HepG2 (cell line): ENCODE data around the gene JPH4. TPM values are rescaled to one million over a fixed set of nuclear protein-coding genes. Genes with fewer than 3 reads are reported as not detected.
A peak's percentile ranks its signal among the peaks of the same experiment; 100 is the strongest.

ENCODE experiments used
- ATAC-seq: fragments of 200-7000 bp; cut with Tn5 transposase; 3 replicates; pipeline ENCODE4 v1.9.1; 2020; ENCODE audit warnings: mild to moderate bottlenecking, moderate library complexity
- BruUV-seq: library from RNA; stranded (reverse); fragments of 400-500 nt; replicated peaks from 2 replicates; lab custom pipeline; 2021; lab: Mats Ljungman, UMichigan
- CTCF ChIA-PET: fragments of 300-600 bp; formaldehyde crosslinking; extraction: SDS; loops from one replicate; lab custom pipeline; 2021; ENCODE audit warnings: low total read pairs, inconsistent platforms, low intra/inter-chr PET ratio; lab: Yijun Ruan, JAX
- POLR2A ChIA-PET: fragments of 350-600 bp; sonication (Branson Sonifier 250); formaldehyde crosslinking; loops from one replicate; lab custom pipeline; 2020; ENCODE audit warnings: antibody characterized with exemption, inconsistent platforms; lab: Yijun Ruan, JAX
- DNase-seq: peaks from one replicate; pipeline ENCODE4 v3.0.0-alpha.2; 2015; ENCODE audit warnings: low spot score
- FAIRE-seq: peaks from 3 replicates; lab custom pipeline; 2011; peaks lifted over from hg19 to GRCh38; lab: Jason Lieb, UNC
- H2AFZ ChIP-seq: one replicate; pipeline ENCODE4 v1.6.1; 2011; ENCODE audit warnings: low read length, inconsistent platforms
- H3K27ac ChIP-seq: fragments of 300-600 bp; 3 replicates; pipeline ENCODE4 v1.8.0; 2011; ENCODE audit warnings: mixed run types, mild to moderate bottlenecking, mixed read lengths, low read length, inconsistent platforms; ENCODE audit not compliant: insufficient read depth; ENCODE audit errors: extremely low read length
- H3K27me3 ChIP-seq, 2 experiments: fragments of 200-600 bp in 1 of 2; 2 replicates in 1 of 2; 3 replicates in 1 of 2; pipeline versions ENCODE4 v1.6.0 to v1.8.0; 2011; ENCODE audit warnings: low read length in 2 of 2, mild to moderate bottlenecking in 2 of 2, moderate library complexity in 2 of 2, inconsistent platforms in 1 of 2; ENCODE audit not compliant: insufficient read depth in 2 of 2, control insufficient read depth in 1 of 2
- H3K36me3 ChIP-seq, 2 experiments: fragments of 200-600 bp in 1 of 2; replicated peaks in 1 of 2; 2 replicates in 1 of 2; 3 replicates in 1 of 2; pipeline versions ENCODE4 v1.5.1 to v1.8.0; 2011; ENCODE audit warnings: low read length in 2 of 2, inconsistent platforms in 1 of 2; ENCODE audit not compliant: insufficient read depth in 2 of 2, control insufficient read depth in 1 of 2
- H3K4me1 ChIP-seq: 2 replicates; pipeline ENCODE4 v1.5.1; 2012; ENCODE audit warnings: low read length, inconsistent platforms; ENCODE audit not compliant: insufficient read depth
- H3K4me2 ChIP-seq: 2 replicates; pipeline ENCODE4 v1.6.0; 2011; ENCODE audit warnings: low read depth, low read length, inconsistent platforms
- H3K4me3 ChIP-seq, 3 experiments: fragments of 200-600 bp in 1 of 3; sonication (generic), shearing (Covaris generic) in 1 of 3; replicated peaks in 1 of 3; 2 replicates each; pipeline ENCODE4 v1.5.1; 2011 to 2016; ENCODE audit warnings: low read length in 3 of 3, inconsistent platforms in 2 of 3, low read depth in 2 of 3, mild to moderate bottlenecking in 2 of 3, control low read depth in 1 of 3, mixed read lengths in 1 of 3; ENCODE audit not compliant: insufficient read depth in 1 of 3
- H3K79me2 ChIP-seq: one replicate; pipeline ENCODE4 v1.6.1; 2011; ENCODE audit warnings: low read length, inconsistent platforms; ENCODE audit not compliant: insufficient read depth
- H3K9ac ChIP-seq: 2 replicates; pipeline ENCODE4 v1.6.0; 2011; ENCODE audit warnings: mild to moderate bottlenecking, low read depth, low read length, inconsistent platforms; ENCODE audit not compliant: insufficient read depth
- H3K9me3 ChIP-seq: 2 replicates; pipeline ENCODE4 v1.5.1; 2012; ENCODE audit warnings: mild to moderate bottlenecking, low read length
- H4K20me1 ChIP-seq: 2 replicates; pipeline ENCODE4 v1.6.0; 2011; ENCODE audit warnings: inconsistent platforms, mild to moderate bottlenecking, low read length, moderate library complexity; ENCODE audit not compliant: insufficient read depth
- ATAD3A ChIP-seq: sonication (generic); formaldehyde crosslinking; IDR thresholded peaks from 2 replicates; pipeline ENCODE4 v1.4.0; 2020; ENCODE audit warnings: missing genetic modification reagents
- ATF3 ChIP-seq: sonication (generic); formaldehyde crosslinking; IDR thresholded peaks from 2 replicates; pipeline ENCODE4 v1.4.0; 2020; ENCODE audit warnings: missing genetic modification reagents
- BRD4 ChIP-seq: sonication (generic); formaldehyde crosslinking; IDR thresholded peaks from 2 replicates; pipeline ENCODE4 v1.4.0; 2020; ENCODE audit warnings: missing genetic modification reagents
- ELK4 ChIP-seq: sonication (generic); formaldehyde crosslinking; IDR thresholded peaks from 2 replicates; pipeline ENCODE4 v1.9.0; 2021; ENCODE audit warnings: missing genetic modification reagents, borderline replicate concordance
- NR1H2 ChIP-seq: sonication (generic); formaldehyde crosslinking; IDR thresholded peaks from 2 replicates; pipeline ENCODE4 v1.8.1; 2022; ENCODE audit warnings: low read depth, missing genetic modification reagents, borderline replicate concordance
- PHF8 ChIP-seq: sonication (generic); formaldehyde crosslinking; IDR thresholded peaks from 2 replicates; pipeline ENCODE4 v1.5.0; 2020; ENCODE audit warnings: missing genetic modification reagents
- SMARCE1 ChIP-seq: fragments of 450-650 bp; IDR thresholded peaks from 2 replicates; pipeline ENCODE4 v1.6.1; 2017; ENCODE audit warnings: borderline replicate concordance
- THRA ChIP-seq: sonication (generic); formaldehyde crosslinking; IDR thresholded peaks from 2 replicates; pipeline ENCODE4 v1.4.0; 2020; ENCODE audit warnings: missing genetic modification reagents, borderline replicate concordance
- TIGD3 ChIP-seq: sonication (generic); formaldehyde crosslinking; IDR thresholded peaks from 2 replicates; pipeline ENCODE4 v1.5.1; 2020; ENCODE audit warnings: mild to moderate bottlenecking, missing genetic modification reagents, borderline replicate concordance
- ZNF205 ChIP-seq: IDR thresholded peaks from 2 replicates; pipeline ENCODE4 v1.6.1; 2018; ENCODE audit warnings: missing biosample characterization, missing genetic modification reagents
- ZNF343 ChIP-seq: sonication (generic); formaldehyde crosslinking; IDR thresholded peaks from 2 replicates; pipeline ENCODE4 v1.4.0; 2020; ENCODE audit warnings: mild to moderate bottlenecking, missing genetic modification reagents
- ZNF44 ChIP-seq: sonication (generic); formaldehyde crosslinking; IDR thresholded peaks from 2 replicates; pipeline ENCODE4 v1.5.1; 2020; ENCODE audit warnings: mild to moderate bottlenecking, missing genetic modification reagents
- ZNF546 ChIP-seq: sonication (generic); formaldehyde crosslinking; conservative IDR thresholded peaks from 2 replicates; pipeline ENCODE4 v1.8.1; 2023; ENCODE audit warnings: mild to moderate bottlenecking, missing genetic modification reagents
- ZNF614 ChIP-seq: IDR thresholded peaks from 2 replicates; pipeline ENCODE4 v1.6.1; 2018; ENCODE audit warnings: missing biosample characterization, missing genetic modification reagents, inconsistent platforms, borderline replicate concordance
- ZNF720 ChIP-seq: sonication (generic); formaldehyde crosslinking; IDR thresholded peaks from 2 replicates; pipeline ENCODE4 v1.4.0; 2020; ENCODE audit warnings: missing genetic modification reagents
- ZNF75D ChIP-seq: sonication (generic); formaldehyde crosslinking; IDR thresholded peaks from 2 replicates; pipeline ENCODE4 v1.8.1; 2023; ENCODE audit warnings: missing genetic modification reagents, mild to moderate bottlenecking, borderline replicate concordance
- ZSCAN22 ChIP-seq: sonication (generic); formaldehyde crosslinking; IDR thresholded peaks from 2 replicates; pipeline ENCODE4 v1.4.0; 2020; ENCODE audit warnings: mild to moderate bottlenecking, missing genetic modification reagents
- ZSCAN9 ChIP-seq: IDR thresholded peaks from 2 replicates; pipeline ENCODE4 v1.6.1; 2016; ENCODE audit warnings: borderline replicate concordance
- WGBS: methylation state at CpG from one replicate; pipeline ENCODE4 v1.1.6; 2017; ENCODE audit warnings: low lambda C conversion rate; 5-methylcytosine and 5-hydroxymethylcytosine counted together
- in situ Hi-C: cut with HindIII; loops from 2 replicates; pipeline ENCODE4 v1.10.0; 2017; ENCODE audit warnings: low pct_unique_long_range_greater_than_20kb; ENCODE audit not compliant: extremely low pct_ligation_motif_present
- intact Hi-C: fragments of 100-400 bp; cut with micrococcal nuclease; formaldehyde crosslinking; loops from one replicate; pipeline ENCODE4 v1.10.0; 2022; ENCODE audit not compliant: unreplicated experiment
- polyA plus RNA-seq, 8 experiments: library from polyadenylated mRNA; depleted of rRNA in 3 of 8; stranded (reverse) in 7 of 8; unstranded in 1 of 8; fragments of >200 nt; fragmentation: Illumina TruSeq in 4 of 8; extraction: Trizol in 4 of 8; gene quantifications; 2 replicates each; pipeline versions ENCODE4 v1.2.1 to v1.2.3, GENCODE V29; 2011 to 2016; ENCODE audit warnings: low read depth in 4 of 8, missing spikeins in 1 of 8, mixed read lengths in 1 of 8; ENCODE audit not compliant: insufficient read depth in 1 of 8
- total RNA-seq, 5 experiments: library from RNA; depleted of rRNA; stranded (reverse); fragments of >200 nt; fragmentation: Illumina TruSeq; extraction: Trizol; gene quantifications; 2 replicates each; pipeline ENCODE4 v1.2.3, GENCODE V29; 2016; ENCODE audit warnings: low read depth in 1 of 5

The JPH4 gene
- total and polyA plus RNA-seq, 2 of the 13 experiments (the other 11 are each of a cell fraction or from before 2014, with no cell fraction given), result 0.08 to 0.22 TPM

DNA sequence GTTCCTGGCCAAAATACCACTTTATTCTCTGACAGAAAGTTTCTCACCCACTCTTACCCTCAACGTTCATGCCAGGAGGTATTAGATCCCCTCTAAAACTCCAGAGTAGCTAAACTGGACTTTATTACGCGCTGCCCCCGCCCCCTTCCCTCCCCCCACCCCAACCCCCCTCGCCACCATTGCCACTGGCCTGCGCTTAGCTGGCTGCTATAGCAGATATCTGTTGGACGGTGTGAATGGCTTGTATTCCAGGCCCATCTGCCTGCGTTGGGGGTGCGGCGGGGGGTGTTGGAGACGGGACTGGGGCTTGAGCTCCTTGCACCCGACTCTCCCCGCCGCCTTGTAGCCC lies 23.1 kb downstream of the JPH4 start (continued):
- TF ChIP-seq ELK4 (CRISPR knock-in tag) (no peak), ZNF720 (no peak)

DNA sequence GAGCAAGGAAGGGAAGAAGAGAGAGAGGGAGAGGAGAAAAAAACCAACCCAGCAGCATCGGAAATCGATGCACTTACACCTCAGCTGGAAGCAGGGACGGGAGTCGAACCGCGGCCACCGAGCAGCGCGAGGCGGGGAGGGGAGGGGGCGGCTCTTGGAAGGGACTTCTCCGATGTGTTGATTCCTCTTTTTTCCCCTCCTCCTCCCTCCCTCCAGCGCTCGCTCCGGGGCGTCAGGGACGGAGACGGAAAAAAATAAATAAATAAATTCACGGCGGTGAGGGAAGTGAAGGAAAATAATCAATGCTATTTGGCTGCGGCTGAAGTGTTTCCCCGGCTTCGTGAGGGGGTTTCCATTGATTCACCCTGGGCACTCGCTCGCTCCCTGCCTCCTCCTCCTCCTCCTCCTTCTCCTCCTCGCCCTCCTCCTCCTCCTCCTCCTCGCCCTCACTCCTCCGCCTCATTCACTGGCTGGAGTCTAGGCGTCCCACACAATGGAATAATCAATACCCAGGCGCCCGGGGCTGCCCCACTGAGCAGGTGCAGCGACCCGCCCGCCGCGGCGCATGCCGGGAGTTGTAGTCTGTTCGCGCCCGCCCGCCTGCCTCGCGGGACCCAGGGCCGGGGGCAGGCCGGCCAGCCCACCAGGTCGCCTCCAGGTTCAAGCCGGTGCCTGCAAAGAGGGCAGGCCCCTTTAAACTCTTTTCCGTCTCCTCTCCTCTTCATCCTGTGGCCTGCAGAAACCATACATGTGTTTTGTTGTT lies 27.1 kb downstream of the JPH4 start, which contains the start of gene ZFHX2:
TSS of gene ZFHX2 (minus strand) at position 500 of the 763 bp plus-strand sequence. CDS start 16,440 bp downstream, outside the sequence.
- Histone ChIP-seq H3K9me3 (no peaks in the 10 kb centered on the region), H3K9ac (peak within 1 kb of the TSS; percentile 75), H3K79me2 (peaks cover 3% of the 10 kb centered on the region), H3K4me2 (peak within 1 kb of the TSS; percentile 90), H3K27ac (peak within 1 kb of the TSS; percentile 0), H3K27me3 (no peaks in the 10 kb centered on the region; a peak in 1 of 5 replicates), H3K4me1 (peaks cover 65% of the 10 kb centered on the region), H3K4me3 (peak within 1 kb of the TSS; percentile 66 to 84 (median 79)), H2AFZ (peak within 1 kb of the TSS; percentile 52), H3K36me3 (no peaks in the 10 kb centered on the region), H4K20me1 (no peaks in the 10 kb centered on the region)
- POLR2A ChIA-PET, result interaction anchor here (0.9 to 1.9 kb wide), 10 partner anchors 8 to 457 kb away, joined by 3 to 12 read pairs (median 5); partner anchors contain the start of genes ACIN1, AP1G2, BCL2L2 and C14orf119
- under 1% methylated on average over 49 of the region's 49 CpGs for WGBS
- ATAC-seq (peak; percentile 78), DNase-seq (peak; percentile 92), FAIRE-seq (no peak)
- no TSS peak for BruUV-seq
- intact Hi-C loops, result loop anchor here (1.0 kb wide), 1 partner anchor 16 kb away; the partner anchor contains the start of gene AP1G2
- CTCF ChIA-PET, result interaction anchor here (1.0 to 1.5 kb wide), 2 partner anchors 12 to 73 kb away, joined by 3 to 5 read pairs; no protein-coding TSS in a partner anchor
- in situ Hi-C loops, result no loop called here
- TF ChIP-seq ZNF205 (0 out of 2 replicates have a peak, but pooled peaks have one; percentile 60), ZNF44 (CRISPR knock-in tag) (no peak; the same call in 1 of the 2 replicates), ZNF614 (CRISPR knock-in tag) (0 out of 2 replicates have a peak, but pooled peaks have one; percentile 66), ZNF546 (CRISPR knock-in tag) (peak; percentile 96), ATAD3A (CRISPR knock-in tag) (peak; percentile 61; the same call in 1 of the 2 replicates), NR1H2 (CRISPR knock-in tag) (no peak), ATF3 (CRISPR knock-in tag) (0 out of 2 replicates have a peak, but pooled peaks have one; percentile 23), ZNF343 (CRISPR knock-in tag) (peak; percentile 21; the same call in 1 of the 2 replicates), TIGD3 (CRISPR knock-in tag) (peak; percentile 73; the same call in 1 of the 2 replicates), ZSCAN9 (CRISPR knock-in tag) (0 out of 2 replicates have a peak, but pooled peaks have one; percentile 15), THRA (peak; percentile 65), ZSCAN22 (CRISPR knock-in tag) (no peak), BRD4 (peak; percentile 87), ZNF75D (CRISPR knock-in tag) (0 out of 2 replicates have a peak, but pooled peaks have one; percentile 48), PHF8 (CRISPR knock-in tag) (peak; percentile 90), SMARCE1 (no peak)
